Endometrial microvascular endothelial cells (primary cell): ENCODE measurements around the gene TMEM184B. TPM values are rescaled to one million over a fixed set of nuclear protein-coding genes. Genes with fewer than 3 reads are reported as not detected.

Source experiments
- in situ Hi-C: cut with HindIII; loops from 2 replicates; pipeline ENCODE4 v1.10.0; 2017; ENCODE audit warnings: low sequenced_read_pairs, low pct_unique_long_range_greater_than_20kb; ENCODE audit errors: inconsistent ontology term
- total RNA-seq: library from RNA; depleted of rRNA; stranded (reverse); fragments of >200 nt; gene quantifications from one replicate; pipeline ENCODE4 v1.2.3, GENCODE V29; 2015; ENCODE audit errors: inconsistent ontology term

TMEM184B gene
- total RNA-seq, 1 donor from 2014 or later: 111 TPM

- in situ Hi-C loops: no loop called here
Measured at GRCh38 chr22:38291201-38291777, 18.5 kb upstream of the TMEM184B start.

- in situ Hi-C loops: no loop called here
Measured at GRCh38 chr22:38290347-38290746, 17.5 kb upstream of the TMEM184B start.

- in situ Hi-C loops: no loop called here
Measured at GRCh38 chr22:38289583-38290082, 16.8 kb upstream of the TMEM184B start.

GRCh38 chr22:38286915-38287669, 14.3 kb upstream of the TMEM184B start:
- in situ Hi-C loops: no loop called here

GRCh38 chr22:38285018-38285417, 12.2 kb upstream of the TMEM184B start:
- in situ Hi-C loops: no loop called here

- in situ Hi-C loops: no loop called here
Measured at GRCh38 chr22:38284042-38284402, 11.2 kb upstream of the TMEM184B start.

GRCh38 chr22:38282397-38282796, 9.6 kb upstream of the TMEM184B start:
- in situ Hi-C loops: no loop called here

- in situ Hi-C loops: no loop called here
Measured at GRCh38 chr22:38276166-38276565, 3.4 kb upstream of the TMEM184B start.

- in situ Hi-C loops: no loop called here
Measured at GRCh38 chr22:38273135-38273826, 471 bp upstream of the TMEM184B start.

GRCh38 chr22:38271927-38272372, 860 bp downstream of the TMEM184B start:
- in situ Hi-C loops: no loop called here

GRCh38 chr22:38271101-38271500, 1.7 kb downstream of the TMEM184B start:
- in situ Hi-C loops: no loop called here

- in situ Hi-C loops: no loop called here
Measured at GRCh38 chr22:38270091-38270992, 2.5 kb downstream of the TMEM184B start.

- in situ Hi-C loops: no loop called here
Measured at GRCh38 chr22:38269466-38269865, 3.3 kb downstream of the TMEM184B start.

- in situ Hi-C loops: no loop called here
Measured at GRCh38 chr22:38267086-38267485, 5.7 kb downstream of the TMEM184B start.

- in situ Hi-C loops: no loop called here
Measured at GRCh38 chr22:38266120-38266519, 6.7 kb downstream of the TMEM184B start.

GRCh38 chr22:38264322-38264843, 8.4 kb downstream of the TMEM184B start:
- in situ Hi-C loops: no loop called here

GRCh38 chr22:38262051-38262795, 10.6 kb downstream of the TMEM184B start:
- in situ Hi-C loops: no loop called here
